HL-60 (cell line): ENCODE results near the gene TMEM60.

Experiments
- GABPA ChIP-seq: IDR thresholded peaks from 2 replicates; pipeline ENCODE4 v1.6.1; 2012; ENCODE audit warnings: low read depth
- POLR2AphosphoS5 ChIP-seq: IDR thresholded peaks from 2 replicates; pipeline ENCODE4 v1.6.1; 2012; ENCODE audit warnings: low read depth
- SPI1 ChIP-seq: IDR thresholded peaks from 2 replicates; pipeline ENCODE4 v1.6.1; 2012; ENCODE audit warnings: low read depth, mild to moderate bottlenecking, borderline replicate concordance
- TF ChIP-seq, protein P1 (sequence below): IDR thresholded peaks from one replicate; pipeline ENCODE4 v1.5.1; 2011; ENCODE audit warnings: low read length, control low read depth, inconsistent platforms; ENCODE audit not compliant: insufficient read depth
- TF ChIP-seq, protein P2 (sequence below): IDR thresholded peaks from 2 replicates; pipeline ENCODE4 v1.6.1; 2012; ENCODE audit warnings: low read depth; ENCODE audit not compliant: insufficient replicate concordance

DNA sequence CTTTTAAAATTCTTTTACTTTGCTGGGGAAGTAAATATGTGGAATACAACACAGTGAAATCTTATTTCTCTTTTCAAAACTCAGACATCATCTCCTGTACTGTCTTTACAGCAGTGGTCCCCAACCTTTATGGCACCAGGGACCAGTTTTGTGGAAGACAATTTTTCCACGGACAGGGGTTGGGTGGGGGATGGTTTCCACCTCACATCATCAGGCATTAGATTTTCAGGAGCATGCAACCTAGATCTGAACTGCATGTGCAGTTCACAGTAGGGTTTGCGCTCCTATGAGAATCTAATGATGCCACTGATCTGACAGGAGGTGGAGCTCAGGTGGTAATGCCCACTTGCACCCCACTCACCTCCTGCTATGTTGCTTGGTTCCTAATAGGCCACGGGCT, 12.2 kb downstream of the TMEM60 start:
- TF ChIP-seq, protein P1, sequence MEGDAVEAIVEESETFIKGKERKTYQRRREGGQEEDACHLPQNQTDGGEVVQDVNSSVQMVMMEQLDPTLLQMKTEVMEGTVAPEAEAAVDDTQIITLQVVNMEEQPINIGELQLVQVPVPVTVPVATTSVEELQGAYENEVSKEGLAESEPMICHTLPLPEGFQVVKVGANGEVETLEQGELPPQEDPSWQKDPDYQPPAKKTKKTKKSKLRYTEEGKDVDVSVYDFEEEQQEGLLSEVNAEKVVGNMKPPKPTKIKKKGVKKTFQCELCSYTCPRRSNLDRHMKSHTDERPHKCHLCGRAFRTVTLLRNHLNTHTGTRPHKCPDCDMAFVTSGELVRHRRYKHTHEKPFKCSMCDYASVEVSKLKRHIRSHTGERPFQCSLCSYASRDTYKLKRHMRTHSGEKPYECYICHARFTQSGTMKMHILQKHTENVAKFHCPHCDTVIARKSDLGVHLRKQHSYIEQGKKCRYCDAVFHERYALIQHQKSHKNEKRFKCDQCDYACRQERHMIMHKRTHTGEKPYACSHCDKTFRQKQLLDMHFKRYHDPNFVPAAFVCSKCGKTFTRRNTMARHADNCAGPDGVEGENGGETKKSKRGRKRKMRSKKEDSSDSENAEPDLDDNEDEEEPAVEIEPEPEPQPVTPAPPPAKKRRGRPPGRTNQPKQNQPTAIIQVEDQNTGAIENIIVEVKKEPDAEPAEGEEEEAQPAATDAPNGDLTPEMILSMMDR = no peak
- TF ChIP-seq SPI1 = no peak
- TF ChIP-seq, protein P2, sequence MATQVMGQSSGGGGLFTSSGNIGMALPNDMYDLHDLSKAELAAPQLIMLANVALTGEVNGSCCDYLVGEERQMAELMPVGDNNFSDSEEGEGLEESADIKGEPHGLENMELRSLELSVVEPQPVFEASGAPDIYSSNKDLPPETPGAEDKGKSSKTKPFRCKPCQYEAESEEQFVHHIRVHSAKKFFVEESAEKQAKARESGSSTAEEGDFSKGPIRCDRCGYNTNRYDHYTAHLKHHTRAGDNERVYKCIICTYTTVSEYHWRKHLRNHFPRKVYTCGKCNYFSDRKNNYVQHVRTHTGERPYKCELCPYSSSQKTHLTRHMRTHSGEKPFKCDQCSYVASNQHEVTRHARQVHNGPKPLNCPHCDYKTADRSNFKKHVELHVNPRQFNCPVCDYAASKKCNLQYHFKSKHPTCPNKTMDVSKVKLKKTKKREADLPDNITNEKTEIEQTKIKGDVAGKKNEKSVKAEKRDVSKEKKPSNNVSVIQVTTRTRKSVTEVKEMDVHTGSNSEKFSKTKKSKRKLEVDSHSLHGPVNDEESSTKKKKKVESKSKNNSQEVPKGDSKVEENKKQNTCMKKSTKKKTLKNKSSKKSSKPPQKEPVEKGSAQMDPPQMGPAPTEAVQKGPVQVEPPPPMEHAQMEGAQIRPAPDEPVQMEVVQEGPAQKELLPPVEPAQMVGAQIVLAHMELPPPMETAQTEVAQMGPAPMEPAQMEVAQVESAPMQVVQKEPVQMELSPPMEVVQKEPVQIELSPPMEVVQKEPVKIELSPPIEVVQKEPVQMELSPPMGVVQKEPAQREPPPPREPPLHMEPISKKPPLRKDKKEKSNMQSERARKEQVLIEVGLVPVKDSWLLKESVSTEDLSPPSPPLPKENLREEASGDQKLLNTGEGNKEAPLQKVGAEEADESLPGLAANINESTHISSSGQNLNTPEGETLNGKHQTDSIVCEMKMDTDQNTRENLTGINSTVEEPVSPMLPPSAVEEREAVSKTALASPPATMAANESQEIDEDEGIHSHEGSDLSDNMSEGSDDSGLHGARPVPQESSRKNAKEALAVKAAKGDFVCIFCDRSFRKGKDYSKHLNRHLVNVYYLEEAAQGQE = no peak
- no peak; the same call in 1 of the 2 replicates for TF ChIP-seq POLR2AphosphoS5
- TF ChIP-seq GABPA = no peak
